ENCODE results near the gene CYB5R3.

- TF ChIP-seq ZNF274 (IDR thresholded peaks at IDR 0.05; ENCODE audit: low read depth, low read length) (no peak), SUZ12 (IDR thresholded peaks at IDR 0.05; ENCODE audit: extremely low read depth, insufficient read depth, insufficient read length) (no peak)
Observed at GRCh38 chr22:42613872-42614301, 35.3 kb downstream of the CYB5R3 start.

Measured in NT2/D1 (cell line).